ENCODE data around the gene ANAPC13.

- TF ChIP-seq, protein P1, sequence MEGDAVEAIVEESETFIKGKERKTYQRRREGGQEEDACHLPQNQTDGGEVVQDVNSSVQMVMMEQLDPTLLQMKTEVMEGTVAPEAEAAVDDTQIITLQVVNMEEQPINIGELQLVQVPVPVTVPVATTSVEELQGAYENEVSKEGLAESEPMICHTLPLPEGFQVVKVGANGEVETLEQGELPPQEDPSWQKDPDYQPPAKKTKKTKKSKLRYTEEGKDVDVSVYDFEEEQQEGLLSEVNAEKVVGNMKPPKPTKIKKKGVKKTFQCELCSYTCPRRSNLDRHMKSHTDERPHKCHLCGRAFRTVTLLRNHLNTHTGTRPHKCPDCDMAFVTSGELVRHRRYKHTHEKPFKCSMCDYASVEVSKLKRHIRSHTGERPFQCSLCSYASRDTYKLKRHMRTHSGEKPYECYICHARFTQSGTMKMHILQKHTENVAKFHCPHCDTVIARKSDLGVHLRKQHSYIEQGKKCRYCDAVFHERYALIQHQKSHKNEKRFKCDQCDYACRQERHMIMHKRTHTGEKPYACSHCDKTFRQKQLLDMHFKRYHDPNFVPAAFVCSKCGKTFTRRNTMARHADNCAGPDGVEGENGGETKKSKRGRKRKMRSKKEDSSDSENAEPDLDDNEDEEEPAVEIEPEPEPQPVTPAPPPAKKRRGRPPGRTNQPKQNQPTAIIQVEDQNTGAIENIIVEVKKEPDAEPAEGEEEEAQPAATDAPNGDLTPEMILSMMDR (IDR thresholded peaks at IDR 0.05; ENCODE audit: poor library complexity, severe bottlenecking), result peak; percentile 33
- TF ChIP-seq, protein P2, sequence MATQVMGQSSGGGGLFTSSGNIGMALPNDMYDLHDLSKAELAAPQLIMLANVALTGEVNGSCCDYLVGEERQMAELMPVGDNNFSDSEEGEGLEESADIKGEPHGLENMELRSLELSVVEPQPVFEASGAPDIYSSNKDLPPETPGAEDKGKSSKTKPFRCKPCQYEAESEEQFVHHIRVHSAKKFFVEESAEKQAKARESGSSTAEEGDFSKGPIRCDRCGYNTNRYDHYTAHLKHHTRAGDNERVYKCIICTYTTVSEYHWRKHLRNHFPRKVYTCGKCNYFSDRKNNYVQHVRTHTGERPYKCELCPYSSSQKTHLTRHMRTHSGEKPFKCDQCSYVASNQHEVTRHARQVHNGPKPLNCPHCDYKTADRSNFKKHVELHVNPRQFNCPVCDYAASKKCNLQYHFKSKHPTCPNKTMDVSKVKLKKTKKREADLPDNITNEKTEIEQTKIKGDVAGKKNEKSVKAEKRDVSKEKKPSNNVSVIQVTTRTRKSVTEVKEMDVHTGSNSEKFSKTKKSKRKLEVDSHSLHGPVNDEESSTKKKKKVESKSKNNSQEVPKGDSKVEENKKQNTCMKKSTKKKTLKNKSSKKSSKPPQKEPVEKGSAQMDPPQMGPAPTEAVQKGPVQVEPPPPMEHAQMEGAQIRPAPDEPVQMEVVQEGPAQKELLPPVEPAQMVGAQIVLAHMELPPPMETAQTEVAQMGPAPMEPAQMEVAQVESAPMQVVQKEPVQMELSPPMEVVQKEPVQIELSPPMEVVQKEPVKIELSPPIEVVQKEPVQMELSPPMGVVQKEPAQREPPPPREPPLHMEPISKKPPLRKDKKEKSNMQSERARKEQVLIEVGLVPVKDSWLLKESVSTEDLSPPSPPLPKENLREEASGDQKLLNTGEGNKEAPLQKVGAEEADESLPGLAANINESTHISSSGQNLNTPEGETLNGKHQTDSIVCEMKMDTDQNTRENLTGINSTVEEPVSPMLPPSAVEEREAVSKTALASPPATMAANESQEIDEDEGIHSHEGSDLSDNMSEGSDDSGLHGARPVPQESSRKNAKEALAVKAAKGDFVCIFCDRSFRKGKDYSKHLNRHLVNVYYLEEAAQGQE (IDR thresholded peaks at IDR 0.05; ENCODE audit: borderline replicate concordance), result peak; percentile 59
- TF ChIP-seq SMC3 (conservative IDR thresholded peaks at IDR 0.05; ENCODE audit: poor library complexity), result peak; percentile 13
- TF ChIP-seq POLR2AphosphoS5 (IDR thresholded peaks at IDR 0.05), result peak; percentile 90
- peak; percentile 74 for TF ChIP-seq TAF1 (IDR thresholded peaks at IDR 0.05; ENCODE audit: low read depth)
Observed at GRCh38 chr3:134485718-134486576, at the start of gene ANAPC13, which contains the start of gene CEP63.

Measured in neural cell (in vitro differentiated cells).